ENCODE measurements around the gene GALNTL6. TPM values are rescaled to one million over a fixed set of nuclear protein-coding genes. Genes with fewer than 3 reads are reported as not detected.

The GALNTL6 gene
- total RNA-seq, 1 experiment from 2014 or later, result not detected

DNA sequence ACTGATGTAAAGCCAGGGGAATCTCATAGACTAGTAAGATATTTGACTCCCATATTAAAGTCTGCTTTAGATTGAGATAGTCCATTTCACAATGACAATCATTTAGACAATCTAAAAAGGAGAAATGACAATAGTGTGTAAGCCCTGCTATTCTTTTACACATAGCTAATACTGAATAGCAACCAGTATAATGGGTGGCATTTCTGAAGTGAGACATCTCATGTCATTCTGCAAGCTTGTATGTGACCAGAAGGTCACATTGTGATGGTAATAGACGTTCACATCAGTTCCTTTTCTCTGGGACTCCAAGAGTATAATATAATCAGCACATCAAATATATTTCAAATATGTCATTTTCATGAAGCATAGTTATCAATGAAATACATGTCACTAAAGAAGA lies 440.2 kb downstream of the GALNTL6 start:
- Histone ChIP-seq H3K4me1 (ENCODE audit: control insufficient read depth in 1 of 2, insufficient read depth in 2 of 2, low read length in 2 of 2) (no peaks in the 10 kb centered on the region), H3K9me3 (ENCODE audit: control insufficient read depth in 1 of 2, insufficient read depth in 1 of 2, low read depth in 1 of 2, low read length in 2 of 2) (no peaks in the 10 kb centered on the region), H3K79me2 (ENCODE audit: insufficient read depth, low read length) (no peaks in the 10 kb centered on the region), H3K9me2 (ENCODE audit: insufficient read depth) (no peaks in the 10 kb centered on the region), H4K20me1 (ENCODE audit: insufficient read depth) (no peaks in the 10 kb centered on the region), H2AFZ (ENCODE audit: low read depth, low read length, poor library complexity, severe bottlenecking) (no peak overlapping the region), H3K36me3 (ENCODE audit: control insufficient read depth in 1 of 2, insufficient read depth in 2 of 2, low read length in 2 of 2) (no peaks in the 10 kb centered on the region), H3K27ac (ENCODE audit: low read depth, low read length) (no peak overlapping the region), H3K4me3 (replicated peaks in 1 of 2; ENCODE audit: low read depth in 1 of 2, low read length in 2 of 2) (no peak overlapping the region), H3K4me2 (ENCODE audit: low read length) (no peak overlapping the region), H3K27me3 (ENCODE audit: insufficient read depth, low read length) (no peaks in the 10 kb centered on the region), H3K9ac (ENCODE audit: low read length) (no peak overlapping the region)
- intact Hi-C loops (cut with micrococcal nuclease), result no loop called here
- RAD21 ChIA-PET (ENCODE audit: low non-redundant PET in 1 of 2, low total read pairs in 2 of 2, uncharacterized antibody in 2 of 2, unreplicated experiment in 2 of 2), result no interaction called here
- POLR2A ChIA-PET, result no interaction called here
- CTCF ChIA-PET, result no interaction called here
- no peak for TF ChIP-seq SRF (IDR thresholded peaks at IDR 0.05; ENCODE audit: low read depth)
- ATAC-seq (no peak), DNase-seq (ENCODE audit: low read depth, low spot score) (no peak)
- no TSS peak for BruUV-seq (replicated peaks)

DNA sequence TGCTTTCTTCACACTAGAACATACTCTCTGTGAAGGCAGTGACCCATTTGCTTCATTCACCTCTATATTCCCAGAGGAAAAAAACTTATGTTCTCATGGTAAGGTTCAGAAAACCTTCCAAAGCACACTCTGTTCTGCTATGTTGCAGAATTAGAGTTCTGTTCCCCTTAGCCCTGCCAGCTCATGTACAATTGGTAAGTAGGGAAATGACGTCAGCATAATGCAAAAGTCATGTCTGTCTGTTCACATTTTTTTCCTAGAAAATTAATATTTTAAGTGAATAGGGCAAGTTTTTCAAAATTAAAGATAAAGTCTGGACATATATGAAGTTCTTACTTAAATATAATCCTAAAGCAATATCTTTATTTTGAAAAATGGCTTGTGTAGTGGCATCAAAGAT lies 443.6 kb downstream of the GALNTL6 start:
- POLR2A ChIA-PET, result no interaction called here
- intact Hi-C loops (cut with micrococcal nuclease), result no loop called here
- Histone ChIP-seq H2AFZ (ENCODE audit: low read depth, low read length, poor library complexity, severe bottlenecking) (no peak overlapping the region), H3K79me2 (ENCODE audit: insufficient read depth, low read length) (no peaks in the 10 kb centered on the region), H3K9ac (ENCODE audit: low read length) (no peak overlapping the region), H3K4me2 (ENCODE audit: low read length) (no peak overlapping the region), H4K20me1 (ENCODE audit: insufficient read depth) (no peaks in the 10 kb centered on the region), H3K4me1 (ENCODE audit: control insufficient read depth in 1 of 2, insufficient read depth in 2 of 2, low read length in 2 of 2) (no peaks in the 10 kb centered on the region), H3K4me3 (replicated peaks in 1 of 2; ENCODE audit: low read depth in 1 of 2, low read length in 2 of 2) (no peak overlapping the region), H3K9me2 (ENCODE audit: insufficient read depth) (no peaks in the 10 kb centered on the region), H3K27me3 (ENCODE audit: insufficient read depth, low read length) (no peaks in the 10 kb centered on the region), H3K27ac (ENCODE audit: low read depth, low read length) (no peak overlapping the region), H3K9me3 (ENCODE audit: control insufficient read depth in 1 of 2, insufficient read depth in 1 of 2, low read depth in 1 of 2, low read length in 2 of 2) (no peaks in the 10 kb centered on the region), H3K36me3 (ENCODE audit: control insufficient read depth in 1 of 2, insufficient read depth in 2 of 2, low read length in 2 of 2) (no peaks in the 10 kb centered on the region)
- TF ChIP-seq SRF (IDR thresholded peaks at IDR 0.05; ENCODE audit: low read depth) (no peak), ELF1 (IDR thresholded peaks at IDR 0.05; ENCODE audit: borderline replicate concordance, low read depth) (no peak), RAD21 (IDR thresholded peaks at IDR 0.05; ENCODE audit: low read depth) (no peak), FOSL1 (IDR thresholded peaks at IDR 0.05; ENCODE audit: low read depth) (no peak), CEBPB (IDR thresholded peaks at IDR 0.05; ENCODE audit: low read depth) (no peak), SIN3A (IDR thresholded peaks at IDR 0.05; ENCODE audit: low read depth) (no peak), TCF7L2 (IDR thresholded peaks at IDR 0.05; ENCODE audit: borderline replicate concordance, extremely low read depth, insufficient read depth, insufficient read length) (no peak), EGR1 (IDR thresholded peaks at IDR 0.05; ENCODE audit: low read depth) (no peak), EZH2phosphoT487 (IDR thresholded peaks at IDR 0.05; ENCODE audit: borderline replicate concordance) (no peak), ZFX (IDR thresholded peaks at IDR 0.05) (no peak), POLR2AphosphoS5 (IDR thresholded peaks at IDR 0.05; ENCODE audit: low read depth, low read length) (no peak)
- TF ChIP-seq, protein P1, sequence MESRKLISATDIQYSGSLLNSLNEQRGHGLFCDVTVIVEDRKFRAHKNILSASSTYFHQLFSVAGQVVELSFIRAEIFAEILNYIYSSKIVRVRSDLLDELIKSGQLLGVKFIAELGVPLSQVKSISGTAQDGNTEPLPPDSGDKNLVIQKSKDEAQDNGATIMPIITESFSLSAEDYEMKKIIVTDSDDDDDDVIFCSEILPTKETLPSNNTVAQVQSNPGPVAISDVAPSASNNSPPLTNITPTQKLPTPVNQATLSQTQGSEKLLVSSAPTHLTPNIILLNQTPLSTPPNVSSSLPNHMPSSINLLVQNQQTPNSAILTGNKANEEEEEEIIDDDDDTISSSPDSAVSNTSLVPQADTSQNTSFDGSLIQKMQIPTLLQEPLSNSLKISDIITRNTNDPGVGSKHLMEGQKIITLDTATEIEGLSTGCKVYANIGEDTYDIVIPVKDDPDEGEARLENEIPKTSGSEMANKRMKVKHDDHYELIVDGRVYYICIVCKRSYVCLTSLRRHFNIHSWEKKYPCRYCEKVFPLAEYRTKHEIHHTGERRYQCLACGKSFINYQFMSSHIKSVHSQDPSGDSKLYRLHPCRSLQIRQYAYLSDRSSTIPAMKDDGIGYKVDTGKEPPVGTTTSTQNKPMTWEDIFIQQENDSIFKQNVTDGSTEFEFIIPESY (IDR thresholded peaks at IDR 0.05; ENCODE audit: extremely low read depth, insufficient replicate concordance, low read length), result no peak
- TF ChIP-seq, protein P2, sequence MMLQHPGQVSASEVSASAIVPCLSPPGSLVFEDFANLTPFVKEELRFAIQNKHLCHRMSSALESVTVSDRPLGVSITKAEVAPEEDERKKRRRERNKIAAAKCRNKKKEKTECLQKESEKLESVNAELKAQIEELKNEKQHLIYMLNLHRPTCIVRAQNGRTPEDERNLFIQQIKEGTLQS (IDR thresholded peaks at IDR 0.05), result no peak
- no peak for ATAC-seq
- CTCF ChIA-PET, result no interaction called here
- RAD21 ChIA-PET (ENCODE audit: low non-redundant PET in 1 of 2, low total read pairs in 2 of 2, uncharacterized antibody in 2 of 2, unreplicated experiment in 2 of 2), result no interaction called here
- no TSS peak for BruUV-seq (replicated peaks)
- no peak for DNase-seq (ENCODE audit: low read depth, low spot score)
